GM18873 (cell line): ENCODE results near the gene CSNK1A1.
"Not testable (repeated sequence)": the region's sequence is repeated elsewhere in the genome, so short reads cannot be mapped to it uniquely, and the experiment has no call there.

Experiments
- ATAC-seq: cut with Tn5 transposase; IDR thresholded peaks from one replicate; pipeline ENCODE4 v1.9.1; 2021; ENCODE audit warnings: mild to moderate bottlenecking, moderate library complexity, moderate number of reproducible peaks; ENCODE audit not compliant: unreplicated experiment, low FRiP score

CSNK1A1 gene

GRCh38 chr5:149535787-149536186 lies 15.5 kb downstream of the CSNK1A1 start:
- not testable (repeated sequence) for ATAC-seq

- ATAC-seq: no peak
Measured at GRCh38 chr5:149532413-149532812, 18.8 kb downstream of the CSNK1A1 start.

- ATAC-seq: no peak
Measured at GRCh38 chr5:149529463-149529862, 21.8 kb downstream of the CSNK1A1 start.

- no peak for ATAC-seq
Measured at GRCh38 chr5:149528281-149529060, 22.8 kb downstream of the CSNK1A1 start.

GRCh38 chr5:149526845-149527590 lies 24.2 kb downstream of the CSNK1A1 start:
- ATAC-seq: no peak

- ATAC-seq: no peak
Measured at GRCh38 chr5:149521739-149522685, 29.2 kb downstream of the CSNK1A1 start.

- no peak for ATAC-seq
Measured at GRCh38 chr5:149519601-149520000, 31.6 kb downstream of the CSNK1A1 start.

GRCh38 chr5:149518620-149519019 lies 32.6 kb downstream of the CSNK1A1 start:
- ATAC-seq: no peak

GRCh38 chr5:149517461-149518122 lies 33.6 kb downstream of the CSNK1A1 start:
- no peak for ATAC-seq

GRCh38 chr5:149514512-149514911 lies 36.7 kb downstream of the CSNK1A1 start:
- ATAC-seq: no peak

- not testable (repeated sequence) for ATAC-seq
Measured at GRCh38 chr5:149513372-149513947, 37.8 kb downstream of the CSNK1A1 start.

- ATAC-seq: no peak
Measured at GRCh38 chr5:149510136-149510535, 41.1 kb downstream of the CSNK1A1 start.

- no peak for ATAC-seq
Measured at GRCh38 chr5:149504677-149505076, 46.6 kb downstream of the CSNK1A1 start.

- ATAC-seq: no peak
Measured at GRCh38 chr5:149503006-149503405, 48.2 kb downstream of the CSNK1A1 start.

- no peak for ATAC-seq
Measured at GRCh38 chr5:149500922-149501582, 50.2 kb downstream of the CSNK1A1 start.

- ATAC-seq: no peak
Measured at GRCh38 chr5:149498724-149499336, 52.4 kb downstream of the CSNK1A1 start.

GRCh38 chr5:149497357-149497756 lies 53.9 kb downstream of the CSNK1A1 start:
- no peak for ATAC-seq

- no peak for ATAC-seq
Measured at GRCh38 chr5:149496917-149497316, 54.3 kb downstream of the CSNK1A1 start.

GRCh38 chr5:149496166-149496565 lies 55.1 kb downstream of the CSNK1A1 start:
- no peak for ATAC-seq
